HG03103 (cell line): ENCODE results near the gene NCAM2.

ENCODE experiments used
- ATAC-seq: cut with Tn5 transposase; IDR thresholded peaks from one replicate; pipeline ENCODE4 v1.9.1; 2021; ENCODE audit warnings: low read depth; ENCODE audit not compliant: unreplicated experiment

Gene NCAM2

DNA sequence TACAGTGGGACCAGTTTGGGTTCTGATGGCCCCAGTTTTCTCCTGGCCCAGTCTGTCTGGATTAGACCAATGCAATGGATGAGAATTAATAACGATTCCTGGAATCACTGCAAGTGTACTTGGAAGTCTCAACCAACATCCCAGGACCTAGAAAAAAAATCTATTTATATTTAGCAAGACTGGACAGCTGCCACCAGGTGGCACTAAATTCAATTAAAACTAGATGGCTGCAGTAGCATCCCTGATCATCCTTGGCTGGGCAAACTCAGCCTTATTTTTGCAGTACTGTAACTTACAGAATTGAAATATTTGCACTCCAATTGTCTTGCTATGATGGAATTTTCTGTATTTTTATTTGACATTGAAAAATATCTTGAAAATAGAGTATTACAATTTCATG lies 165.7 kb downstream of the NCAM2 start:
- peak; percentile 86 for ATAC-seq

GRCh38 chr21:21165063-21165645 lies 166.9 kb downstream of the NCAM2 start:
- ATAC-seq, result no peak

DNA sequence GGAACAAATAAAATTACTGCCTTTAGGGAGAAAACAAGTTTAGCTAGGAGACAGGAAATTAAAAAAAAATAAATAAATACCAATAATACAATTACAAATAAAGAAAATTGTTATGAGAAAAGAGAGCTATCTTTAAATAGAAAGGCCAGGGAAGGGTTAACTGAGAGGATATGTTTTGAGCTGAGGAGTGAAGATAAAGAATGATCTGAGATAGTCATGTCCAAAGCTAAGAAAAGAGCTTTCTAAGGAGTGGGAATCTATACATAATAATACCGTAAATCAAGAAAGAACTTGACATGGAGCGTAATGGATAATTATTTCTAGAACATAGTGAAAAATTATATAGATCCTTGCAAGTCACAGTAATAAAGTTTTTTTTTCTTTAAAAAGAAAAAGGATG lies 176.5 kb downstream of the NCAM2 start:
- ATAC-seq, result no peak

- no peak for ATAC-seq
Observed at GRCh38 chr21:21175798-21176334, 177.7 kb downstream of the NCAM2 start.

GRCh38 chr21:21177353-21177986 lies 179.3 kb downstream of the NCAM2 start:
- no peak for ATAC-seq

DNA sequence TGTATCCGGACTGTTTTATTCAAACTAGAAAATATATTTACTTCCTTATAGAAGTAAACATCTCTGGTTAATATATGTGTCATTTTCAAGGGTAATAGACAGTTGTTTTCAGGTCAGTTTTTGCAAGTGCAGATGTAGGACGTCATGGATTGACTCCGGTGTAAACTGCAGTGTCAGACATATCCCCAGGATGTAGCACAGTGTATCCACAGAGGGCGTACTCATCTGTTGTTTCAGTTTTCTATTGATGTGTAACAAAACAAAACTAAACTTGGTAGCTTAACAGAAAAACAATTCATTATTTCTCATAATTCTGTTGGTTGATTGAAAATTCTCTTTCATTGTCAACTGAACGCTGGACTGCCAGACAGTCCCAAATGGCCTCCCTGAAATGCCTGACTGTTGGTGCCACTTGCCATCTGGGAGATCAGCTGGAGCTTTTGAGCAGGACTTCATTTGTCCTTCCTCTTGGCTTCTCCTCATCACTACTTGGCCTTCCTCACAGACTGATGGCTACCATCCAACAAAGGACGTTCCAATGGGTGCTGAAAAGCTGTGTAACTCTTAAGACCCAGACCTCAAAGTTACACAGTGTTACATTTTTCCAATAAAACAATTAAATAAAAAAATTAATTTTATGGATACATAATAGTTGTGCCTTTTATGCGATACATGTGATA lies 181.6 kb downstream of the NCAM2 start:
- ATAC-seq, result no peak

DNA sequence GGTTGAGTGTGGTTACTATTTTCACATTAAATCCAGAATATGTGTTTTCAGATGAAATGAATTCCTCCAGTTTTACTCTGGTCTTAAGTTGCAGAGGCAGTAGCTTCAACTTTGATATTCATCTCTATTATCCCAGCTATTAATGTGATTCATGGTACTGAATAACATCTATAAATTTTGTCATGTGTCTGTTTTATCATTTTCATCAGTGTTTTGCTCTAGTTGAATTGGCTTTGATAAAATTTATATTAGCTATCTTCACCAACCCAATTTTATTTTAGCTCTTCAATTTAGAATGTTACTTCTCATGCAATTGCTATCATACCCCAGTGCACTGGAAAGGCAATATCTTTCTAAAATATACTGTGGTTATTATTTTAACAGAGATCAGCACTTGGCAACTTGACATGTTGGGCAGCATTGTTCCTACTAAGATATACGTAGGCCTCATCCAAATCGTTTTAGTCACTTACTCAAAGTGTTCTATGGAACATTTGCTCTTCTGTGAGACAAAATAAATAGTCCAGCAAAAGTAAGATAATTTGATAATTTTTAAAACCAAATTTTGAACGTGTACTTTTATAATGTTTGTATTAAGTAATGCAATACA lies 184.3 kb downstream of the NCAM2 start:
- ATAC-seq, result no peak

DNA sequence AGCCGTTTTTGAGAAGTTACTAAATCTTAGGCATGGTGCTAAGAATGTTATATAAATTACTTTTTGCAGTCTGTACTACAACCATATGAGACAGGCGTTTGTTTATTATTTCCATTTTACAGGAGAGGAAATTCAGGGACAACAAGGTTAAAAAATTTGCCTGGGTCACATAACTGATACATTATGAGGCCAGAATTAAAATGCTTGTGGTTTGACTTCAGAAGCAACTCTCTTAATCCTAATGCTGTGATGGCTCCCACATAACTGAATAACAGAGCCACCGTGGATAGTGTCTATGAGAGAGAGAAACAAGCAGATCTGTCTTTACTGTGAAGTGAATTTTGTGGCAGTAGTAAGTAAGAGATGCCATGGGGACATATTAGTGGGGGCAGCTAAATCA lies 184.9 kb downstream of the NCAM2 start:
- ATAC-seq, result no peak

- ATAC-seq, result no peak
Observed at GRCh38 chr21:21184771-21185528, 186.7 kb downstream of the NCAM2 start.

DNA sequence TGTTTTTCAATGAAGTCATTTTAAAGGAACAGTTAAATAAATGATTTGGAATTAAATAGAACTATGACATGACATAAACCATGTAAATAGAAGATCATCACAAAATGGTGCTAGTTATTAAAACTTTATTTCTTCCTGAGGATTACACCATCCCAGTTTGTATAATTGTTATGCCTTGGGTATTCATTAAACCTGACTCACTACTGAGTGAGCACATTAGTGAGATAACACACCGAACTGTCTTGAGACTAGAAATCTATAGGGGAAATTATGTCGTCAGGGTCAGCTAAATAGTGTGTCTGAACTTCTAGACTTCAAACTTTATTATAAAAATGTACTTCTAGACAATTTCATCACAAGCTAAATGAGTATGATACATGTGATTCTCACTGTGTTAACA lies 189.4 kb downstream of the NCAM2 start:
- no peak for ATAC-seq

GRCh38 chr21:21188513-21189195 lies 190.4 kb downstream of the NCAM2 start:
- no peak for ATAC-seq

GRCh38 chr21:21195417-21195943 lies 197.3 kb downstream of the NCAM2 start:
- no peak for ATAC-seq

GRCh38 chr21:21196087-21196486 lies 197.9 kb downstream of the NCAM2 start:
- ATAC-seq, result no peak

DNA sequence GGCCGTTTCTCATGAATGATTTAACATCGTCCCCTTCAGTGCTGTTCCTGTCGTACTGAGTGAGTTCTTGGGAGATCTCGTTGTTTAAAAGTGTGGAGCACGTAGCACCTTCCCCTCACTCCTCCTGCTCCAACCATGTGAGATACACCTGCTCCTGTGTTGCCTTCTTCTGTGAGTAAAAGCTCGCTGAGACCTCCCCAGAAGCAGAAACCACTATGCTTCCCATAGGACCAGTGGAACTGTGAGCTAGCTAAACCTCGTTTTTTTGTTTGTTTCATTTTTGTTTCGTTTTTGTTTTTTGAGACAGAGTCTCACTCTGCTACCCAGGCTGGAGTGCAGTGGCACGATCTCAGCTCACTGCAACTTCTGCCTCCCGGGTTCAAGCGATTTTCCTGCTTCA lies 198.6 kb downstream of the NCAM2 start:
- no peak for ATAC-seq

- no peak for ATAC-seq
Observed at GRCh38 chr21:21199342-21200102, 201.3 kb downstream of the NCAM2 start.

- no peak for ATAC-seq
Observed at GRCh38 chr21:21200103-21200938, 202.1 kb downstream of the NCAM2 start.

DNA sequence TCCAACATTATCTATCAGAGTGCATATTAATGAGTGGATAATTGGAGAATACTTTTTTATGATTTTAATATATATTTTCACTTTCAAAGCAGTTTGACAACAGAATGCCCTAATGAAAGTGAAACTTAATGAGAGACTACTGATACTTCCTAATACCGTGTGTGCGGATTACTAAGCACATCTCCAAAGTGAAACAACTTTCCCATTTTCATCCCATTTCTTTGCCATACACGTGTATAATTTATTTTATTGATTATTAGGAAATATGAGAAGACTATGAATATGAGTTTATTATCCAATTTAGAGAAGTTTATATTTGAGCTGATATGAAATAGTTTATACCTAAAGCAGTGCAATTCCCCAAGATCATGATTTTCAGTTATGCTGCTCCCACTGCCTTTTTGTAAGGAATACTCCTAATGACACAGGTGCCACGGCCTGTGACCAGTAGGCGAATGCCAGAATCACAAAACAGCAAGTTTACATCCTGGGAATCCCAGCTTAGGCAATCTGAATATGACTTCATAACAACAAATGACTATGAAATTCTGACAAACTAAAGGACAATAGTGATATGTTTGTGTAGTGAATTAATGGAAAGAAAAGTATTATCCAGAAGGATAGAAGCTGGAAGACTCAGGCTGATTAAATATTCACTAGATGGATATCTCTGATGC lies 202.9 kb downstream of the NCAM2 start:
- no peak for ATAC-seq
